ENCODE results near the gene HDAC8.

HDAC8 gene

GRCh38 chrX:72314881-72315280, 257.8 kb downstream of the HDAC8 start:
- Histone ChIP-seq H3K4me1 (ENCODE audit: low read length) (no peaks in the 10 kb centered on the region), H3K27me3 (replicated peaks; ENCODE audit: insufficient read depth, low read length) (no peaks in the 10 kb centered on the region), H3F3A (ENCODE audit: insufficient read depth, low read length) (no peaks in the 10 kb centered on the region), H3K36me3 (replicated peaks; ENCODE audit: insufficient read depth, low read length) (no peaks in the 10 kb centered on the region), H3K4me2 (ENCODE audit: low read depth, low read length) (no peak overlapping the region), H3K4me3 (ENCODE audit: low read length) (no peak overlapping the region), H3K9me2 (replicated peaks; ENCODE audit: insufficient read depth, low read length) (no peaks in the 10 kb centered on the region), H3K9ac (ENCODE audit: low read length) (no peak overlapping the region), H2AFZ (ENCODE audit: low read length) (no peak overlapping the region), H3K27ac (ENCODE audit: low read length) (no peak overlapping the region), H3K79me2 (ENCODE audit: low read length) (no peaks in the 10 kb centered on the region), H3K9me3 (replicated peaks; ENCODE audit: insufficient read depth, low read length) (no peaks in the 10 kb centered on the region), H4K20me1 (ENCODE audit: insufficient read depth, low read length) (no peaks in the 10 kb centered on the region)
- TF ChIP-seq EZH2 (optimal IDR thresholded peaks at IDR 0.05; ENCODE audit: low read depth, low read length) (no peak), EZH2phosphoT487 (IDR thresholded peaks at IDR 0.05; ENCODE audit: low read length) (no peak), CTCF (IDR thresholded peaks at IDR 0.05; ENCODE audit: low read length) (no peak)
- DNase-seq, result peak; percentile 17

GRCh38 chrX:72313707-72314641, 258.7 kb downstream of the HDAC8 start:
- H3K9ac ChIP-seq (ENCODE audit: low read length), result no peak overlapping the region
- H3K9me3 ChIP-seq (replicated peaks; ENCODE audit: insufficient read depth, low read length), result no peaks in the 10 kb centered on the region
- H3K36me3 ChIP-seq (replicated peaks; ENCODE audit: insufficient read depth, low read length), result no peaks in the 10 kb centered on the region
- H3K4me3 ChIP-seq (ENCODE audit: low read length), result no peak overlapping the region
- H3K27ac ChIP-seq (ENCODE audit: low read length), result no peak overlapping the region
- no peaks in the 10 kb centered on the region for H4K20me1 ChIP-seq (ENCODE audit: insufficient read depth, low read length)
- no peaks in the 10 kb centered on the region for H3F3A ChIP-seq (ENCODE audit: insufficient read depth, low read length)
- H3K79me2 ChIP-seq (ENCODE audit: low read length), result no peaks in the 10 kb centered on the region
- H3K4me1 ChIP-seq (ENCODE audit: low read length), result no peaks in the 10 kb centered on the region
- no peak for DNase-seq
- H3K9me2 ChIP-seq (replicated peaks; ENCODE audit: insufficient read depth, low read length), result no peaks in the 10 kb centered on the region
- TF ChIP-seq EZH2 (optimal IDR thresholded peaks at IDR 0.05; ENCODE audit: low read depth, low read length) (no peak), EZH2phosphoT487 (IDR thresholded peaks at IDR 0.05; ENCODE audit: low read length) (no peak), CTCF (IDR thresholded peaks at IDR 0.05; ENCODE audit: low read length) (no peak)
- no peak overlapping the region for H3K4me2 ChIP-seq (ENCODE audit: low read depth, low read length)
- H3K27me3 ChIP-seq (replicated peaks; ENCODE audit: insufficient read depth, low read length), result no peaks in the 10 kb centered on the region
- H2AFZ ChIP-seq (ENCODE audit: low read length), result no peak overlapping the region

GRCh38 chrX:72312311-72312940, 260.2 kb downstream of the HDAC8 start:
- no peak for DNase-seq
- Histone ChIP-seq H3K4me1 (ENCODE audit: low read length) (no peaks in the 10 kb centered on the region), H3K27me3 (replicated peaks; ENCODE audit: insufficient read depth, low read length) (peaks cover 10% of the 10 kb centered on the region)

More at GRCh38 chrX:72312311-72312940, 260.2 kb downstream of the HDAC8 start:
- no peak overlapping the region for H2AFZ ChIP-seq (ENCODE audit: low read length)
- no peaks in the 10 kb centered on the region for H4K20me1 ChIP-seq (ENCODE audit: insufficient read depth, low read length)
- H3F3A ChIP-seq (ENCODE audit: insufficient read depth, low read length), result no peaks in the 10 kb centered on the region
- no peaks in the 10 kb centered on the region for H3K9me3 ChIP-seq (replicated peaks; ENCODE audit: insufficient read depth, low read length)
- no peak overlapping the region for H3K9ac ChIP-seq (ENCODE audit: low read length)
- H3K4me2 ChIP-seq (ENCODE audit: low read depth, low read length), result no peak overlapping the region
- H3K79me2 ChIP-seq (ENCODE audit: low read length), result no peaks in the 10 kb centered on the region
- no peaks in the 10 kb centered on the region for H3K36me3 ChIP-seq (replicated peaks; ENCODE audit: insufficient read depth, low read length)
- TF ChIP-seq EZH2 (optimal IDR thresholded peaks at IDR 0.05; ENCODE audit: low read depth, low read length) (no peak), EZH2phosphoT487 (IDR thresholded peaks at IDR 0.05; ENCODE audit: low read length) (no peak), CTCF (IDR thresholded peaks at IDR 0.05; ENCODE audit: low read length) (no peak)
- H3K9me2 ChIP-seq (replicated peaks; ENCODE audit: insufficient read depth, low read length), result no peaks in the 10 kb centered on the region
- H3K27ac ChIP-seq (ENCODE audit: low read length), result no peak overlapping the region
- H3K4me3 ChIP-seq (ENCODE audit: low read length), result no peak overlapping the region
